A549 (cell line): ENCODE results near the gene BICC1. TPM values are rescaled to one million over a fixed set of nuclear protein-coding genes. Genes with fewer than 3 reads are reported as not detected.

Experiments used
- ATAC-seq, 2 experiments: fragments of 200-7000 bp in 1 of 2; fragments of >200 bp in 1 of 2; cut with Nextera tagmentation in 1 of 2; cut with Tn5 transposase in 1 of 2; 3 replicates each; pipeline versions ENCODE4 v1.8.0 to v1.9.1; 2018 to 2020; ENCODE audit warnings: mild to moderate bottlenecking in 1 of 2, moderate library complexity in 1 of 2
- CTCF ChIA-PET: fragments of 300-600 bp; sonication (Branson Sonifier 250); formaldehyde crosslinking; extraction: SDS; loops from one replicate; lab custom pipeline; 2021; ENCODE audit warnings: antibody characterized with exemption, inconsistent platforms; lab: Yijun Ruan, JAX
- POLR2A ChIA-PET: fragments of 350-600 bp; formaldehyde crosslinking; extraction: SDS; loops from one replicate; lab custom pipeline; 2021; ENCODE audit warnings: antibody characterized with exemption, inconsistent platforms; lab: Yijun Ruan, JAX
- DNase-seq, 2 experiments: peaks; one replicate each; pipeline versions ENCODE4 v3.0.0 to v3.0.0-alpha.2; 2011 to 2016; ENCODE audit warnings: low read depth in 1 of 2, low spot score in 1 of 2
- FAIRE-seq: peaks from 2 replicates; lab custom pipeline; 2011; peaks lifted over from hg19 to GRCh38; lab: Jason Lieb, UNC
- H3K27ac ChIP-seq, 2 experiments: fragments of >200 bp; sonication (Bioruptor Twin); formaldehyde crosslinking; 3 replicates each; pipeline ENCODE4 v1.5.1; 2016 to 2017
- H3K4me1 ChIP-seq: fragments of >200 bp; sonication (Bioruptor Twin); formaldehyde crosslinking; 3 replicates; pipeline ENCODE4 v1.6.1; 2016
- H3K4me2 ChIP-seq: fragments of >200 bp; sonication (Bioruptor Twin); formaldehyde crosslinking; 3 replicates; pipeline ENCODE4 v1.6.1; 2016
- H3K4me3 ChIP-seq: fragments of >200 bp; sonication (Bioruptor Twin); formaldehyde crosslinking; 3 replicates; pipeline ENCODE4 v1.5.1; 2016
- H3K9me3 ChIP-seq: fragments of >200 bp; sonication (Bioruptor Twin); formaldehyde crosslinking; 3 replicates; pipeline ENCODE4 v1.6.1; 2016
- ATOH8 ChIP-seq: fragments of 250-450 bp; sonication (Bioruptor Pico); IDR thresholded peaks from 2 replicates; pipeline ENCODE4 v1.5.0; 2020; ENCODE audit warnings: low read depth, mild to moderate bottlenecking, moderate library complexity
- CBX8 ChIP-seq: fragments of 200-600 bp; sonication (generic); IDR thresholded peaks from 2 replicates; pipeline ENCODE4 v1.6.1; 2016
- E2F6 ChIP-seq: IDR thresholded peaks from 2 replicates; pipeline ENCODE4 v1.6.1; 2012; ENCODE audit warnings: low read depth, borderline replicate concordance
- EHMT2 ChIP-seq: fragments of 200-600 bp; sonication (generic); IDR thresholded peaks from 2 replicates; pipeline ENCODE4 v1.6.1; 2016; ENCODE audit warnings: antibody characterized with exemption, low read depth, mild to moderate bottlenecking, moderate library complexity
- EP300 ChIP-seq, 2 experiments: fragments of >200 bp; sonication (Bioruptor Twin); formaldehyde crosslinking; IDR thresholded peaks; 2 replicates in 1 of 2; 3 replicates in 1 of 2; pipeline ENCODE4 v1.6.1; 2016 to 2017
- FOSB ChIP-seq: fragments of 250-450 bp; sonication (Bioruptor Pico); IDR thresholded peaks from 2 replicates; pipeline ENCODE4 v1.5.0; 2020; ENCODE audit warnings: mild to moderate bottlenecking, moderate library complexity
- FOXS1 ChIP-seq: fragments of 250-450 bp; sonication (Bioruptor Pico); IDR thresholded peaks from 2 replicates; pipeline ENCODE4 v1.5.0; 2020; ENCODE audit warnings: mild to moderate bottlenecking, moderate library complexity
- GATA3 ChIP-seq: IDR thresholded peaks from 2 replicates; pipeline ENCODE4 v1.6.1; 2012; ENCODE audit warnings: borderline replicate concordance
- HEYL ChIP-seq: fragments of 250-450 bp; sonication (Bioruptor Pico); IDR thresholded peaks from 2 replicates; pipeline ENCODE4 v1.8.0; 2021; ENCODE audit warnings: mild to moderate bottlenecking, moderate library complexity
- HOXA7 ChIP-seq: fragments of 250-450 bp; sonication (Bioruptor Pico); IDR thresholded peaks from 2 replicates; pipeline ENCODE4 v1.5.0; 2020; ENCODE audit warnings: mild to moderate bottlenecking, moderate library complexity
- HOXB5 ChIP-seq: fragments of 250-450 bp; sonication (Bioruptor Pico); IDR thresholded peaks from 2 replicates; pipeline ENCODE4 v1.5.0; 2020; ENCODE audit warnings: mild to moderate bottlenecking, moderate library complexity
- JUNB ChIP-seq: fragments of >200 bp; sonication (Bioruptor Twin); formaldehyde crosslinking; IDR thresholded peaks from 2 replicates; pipeline ENCODE4 v1.6.1; 2016
- MYC ChIP-seq: IDR thresholded peaks from 2 replicates; pipeline ENCODE4 v1.6.1; 2012; ENCODE audit warnings: mild to moderate bottlenecking, inconsistent platforms, low read length, improper control_type of control experiment, borderline replicate concordance
- NFE2L2 ChIP-seq: fragments of 150-350 bp; conservative IDR thresholded peaks from 2 replicates; pipeline ENCODE4 v1.6.1; 2014; ENCODE audit warnings: low read length
- RARB ChIP-seq: fragments of 250-450 bp; sonication (Bioruptor Pico); IDR thresholded peaks from 2 replicates; pipeline ENCODE4 v1.8.0; 2021; ENCODE audit warnings: mild to moderate bottlenecking, moderate library complexity
- REST ChIP-seq: fragments of 200-600 bp; sonication (generic); IDR thresholded peaks from 2 replicates; pipeline ENCODE4 v1.6.1; 2016; ENCODE audit warnings: antibody characterized with exemption, mild to moderate bottlenecking, moderate library complexity
- RNF2 ChIP-seq: fragments of 200-600 bp; sonication (generic); IDR thresholded peaks from 2 replicates; pipeline ENCODE4 v1.6.1; 2016; ENCODE audit warnings: low read depth, mild to moderate bottlenecking, antibody characterized with exemption, moderate library complexity, borderline replicate concordance
- TFCP2L1 ChIP-seq: fragments of 250-450 bp; sonication (Bioruptor Pico); IDR thresholded peaks from 2 replicates; pipeline ENCODE4 v1.5.0; 2021; ENCODE audit warnings: mild to moderate bottlenecking
- TP53 ChIP-seq: fragments of 250-450 bp; sonication (Bioruptor Pico); IDR thresholded peaks from 2 replicates; pipeline ENCODE4 v1.5.0; 2021; ENCODE audit warnings: mild to moderate bottlenecking, moderate library complexity
- ZC3H11A ChIP-seq: fragments of 450-650 bp; IDR thresholded peaks from 2 replicates; pipeline ENCODE4 v1.6.1; 2014; ENCODE audit warnings: antibody characterized with exemption, mild to moderate bottlenecking
- WGBS: methylation state at CpG from one replicate; pipeline ENCODE4 v1.1.6; 2017; ENCODE audit errors: missing lambda C conversion rate; 5-methylcytosine and 5-hydroxymethylcytosine counted together
- polyA plus RNA-seq, 4 experiments: library from polyadenylated mRNA; depleted of rRNA in 3 of 4; stranded (reverse); fragments of >200 nt; fragmentation: RNase III in 1 of 4; extraction: RNeasy Plus Mini Kit Qiagen cat#74134 plus additional on column Dnase treatment in 1 of 4; gene quantifications; 2 replicates in 3 of 4; 3 replicates in 1 of 4; pipeline ENCODE4 v1.2.3, GENCODE V29; 2011 to 2017

The BICC1 gene
- polyA plus RNA-seq, 2 of the 4 experiments (the other 2 are of a cell fraction) = 36.9 to 56.8 TPM

GRCh38 chr10:58642283-58642682 lies 129.6 kb downstream of the BICC1 start:
- H3K4me3 ChIP-seq = no peak overlapping the region
- ChIA-PET POLR2A (interaction anchor here (2.5 to 2.9 kb wide), 2 partner anchors 174 to 227 kb away, joined by 9 read pairs; no protein-coding TSS in a partner anchor), CTCF (interaction anchor here (0.6 to 5.9 kb wide), 15 partner anchors 11 to 228 kb away, joined by 3 to 50 read pairs (median 6); no protein-coding TSS in a partner anchor)
- peak overlapping the region; percentile 72 for H3K4me2 ChIP-seq
- H3K9me3 ChIP-seq = no peaks in the 10 kb centered on the region
- no peak for DNase-seq
- TF ChIP-seq GATA3 (no peak), RARB (no peak), EHMT2 (no peak), FOXS1 (CRISPR knock-in tag) (no peak)
- ATAC-seq = no peak
- H3K4me1 ChIP-seq = peaks cover 87% of the 10 kb centered on the region
- H3K27ac ChIP-seq = peak overlapping the region; percentile 83 to 90
- 71% methylated on average over 3 of the region's 3 CpGs for WGBS
- no peak for FAIRE-seq

- Histone ChIP-seq H3K4me2 (peak overlapping the region; percentile 72), H3K4me3 (no peak overlapping the region), H3K4me1 (peaks cover 89% of the 10 kb centered on the region)
- TF ChIP-seq FOSB (CRISPR knock-in tag) (no peak), HEYL (CRISPR knock-in tag) (no peak), TFCP2L1 (no peak), MYC (no peak), ATOH8 (CRISPR knock-in tag) (no peak), ZC3H11A (no peak), REST (no peak), EP300 (IDR thresholded peaks at IDR 0.05) (no peak), HOXB5 (no peak), CBX8 (no peak), HOXA7 (CRISPR knock-in tag) (no peak), JUNB (no peak), NFE2L2 (no peak), RNF2 (no peak)
- TF ChIP-seq, all 56 proteins: peak for 0
- ChIA-PET CTCF (interaction anchor here (0.6 to 5.9 kb wide), 9 partner anchors 10 to 229 kb away, joined by 3 to 50 read pairs (median 6); partner anchors contain the start of gene BICC1), POLR2A (interaction anchor here (0.6 kb wide), 1 partner anchor 59 kb away, joined by 4 read pairs; no protein-coding TSS in a partner anchor)
- Histone ChIP-seq H3K27ac (peak overlapping the region; percentile 83 to 90), H3K9me3 (no peaks in the 10 kb centered on the region)
- WGBS = 56% methylated on average over 4 of the region's 4 CpGs
- DNase-seq (no peak), ATAC-seq (no peak), FAIRE-seq (no peak)
These were observed 130.3 kb downstream of the BICC1 start for GRCh38 chr10:58642916-58643428.

- no peaks in the 10 kb centered on the region for H3K9me3 ChIP-seq
- H3K4me3 ChIP-seq = no peak overlapping the region
- TF ChIP-seq HEYL (CRISPR knock-in tag) (no peak), TP53 (no peak), E2F6 (no peak), EP300 (IDR thresholded peaks at IDR 0.05) (no peak)
- H3K4me2 ChIP-seq = no peak overlapping the region; the same call in 2 of the 3 replicates
- WGBS = 85% methylated on average over 8 of the region's 8 CpGs
- peaks cover 87% of the 10 kb centered on the region for H3K4me1 ChIP-seq
- H3K27ac ChIP-seq = peak overlapping the region; percentile 83 to 90; a peak in 5 of 6 replicates
- no peak for DNase-seq
- CTCF ChIA-PET = interaction anchor here (1.6 to 5.9 kb wide), 3 partner anchors 11 to 230 kb away, joined by 6 to 50 read pairs (median 40); no protein-coding TSS in a partner anchor
- ATAC-seq = no peak
- FAIRE-seq = no peak
- POLR2A ChIA-PET = no interaction called here
These were observed 131.6 kb downstream of the BICC1 start for GRCh38 chr10:58644311-58644710.
